ENCODE data around the gene PTPRC. TPM values are rescaled to one million over a fixed set of nuclear protein-coding genes. Genes with fewer than 3 reads are reported as not detected.

Gene PTPRC
- total RNA-seq, 1 experiment from 2014 or later: not detected

DNA sequence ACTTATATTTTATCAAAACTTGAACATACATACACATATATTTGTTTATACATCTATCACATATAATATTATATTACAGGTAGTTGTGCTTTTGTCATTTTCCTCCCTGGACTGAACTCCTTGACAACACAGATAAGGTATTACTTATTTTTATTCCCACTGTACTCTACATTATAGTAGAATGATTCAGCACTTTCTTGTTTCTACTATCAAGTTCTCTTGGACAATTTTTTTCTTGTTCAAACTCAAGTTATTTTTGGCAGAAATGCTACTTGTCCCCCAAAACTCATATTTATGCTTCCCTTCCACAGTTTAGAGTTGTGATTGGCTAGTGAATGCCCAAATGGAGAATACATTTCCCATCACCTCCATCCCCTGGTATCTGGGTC, 10.8 kb upstream of the PTPRC start:
- no peaks in the 10 kb centered on the region for H3K36me3 ChIP-seq (ENCODE audit: insufficient read depth, low read length, poor library complexity, severe bottlenecking)

DNA sequence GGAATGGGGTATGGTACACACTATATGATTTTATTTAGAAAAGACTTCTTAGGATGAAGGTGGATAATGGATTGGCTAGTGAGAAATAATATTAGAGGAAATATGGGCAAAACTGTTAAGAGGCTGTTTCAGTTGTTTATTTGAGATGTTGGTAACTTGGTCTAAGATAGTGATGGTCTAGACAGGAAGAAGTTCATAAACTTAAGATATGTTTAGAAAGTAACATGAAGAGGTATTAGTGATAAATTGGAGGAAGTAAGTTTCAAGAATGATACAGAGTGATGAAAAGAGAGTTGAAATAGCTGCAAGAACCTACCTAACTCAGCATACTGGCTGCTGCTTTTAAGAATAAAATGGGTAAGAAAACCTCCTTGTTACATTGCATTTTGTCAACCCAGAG, 9.2 kb upstream of the PTPRC start:
- intact Hi-C loops (cut with micrococcal nuclease; ENCODE audit: unreplicated experiment): no loop called here
- no peaks in the 10 kb centered on the region for H3K27me3 ChIP-seq (replicated peaks; ENCODE audit: insufficient read depth, low read depth, low read length, poor library complexity)
- H3K4me1 ChIP-seq (ENCODE audit: insufficient read depth, low read length, poor library complexity, severe bottlenecking): no peaks in the 10 kb centered on the region
- H3K27ac ChIP-seq (ENCODE audit: low read depth, low read length, poor library complexity, severe bottlenecking): no peak overlapping the region
- TF ChIP-seq EZH2 (IDR thresholded peaks at IDR 0.05; ENCODE audit: borderline replicate concordance, low read depth, low read length, poor library complexity, severe bottlenecking): no peak
- TF ChIP-seq, protein P1, sequence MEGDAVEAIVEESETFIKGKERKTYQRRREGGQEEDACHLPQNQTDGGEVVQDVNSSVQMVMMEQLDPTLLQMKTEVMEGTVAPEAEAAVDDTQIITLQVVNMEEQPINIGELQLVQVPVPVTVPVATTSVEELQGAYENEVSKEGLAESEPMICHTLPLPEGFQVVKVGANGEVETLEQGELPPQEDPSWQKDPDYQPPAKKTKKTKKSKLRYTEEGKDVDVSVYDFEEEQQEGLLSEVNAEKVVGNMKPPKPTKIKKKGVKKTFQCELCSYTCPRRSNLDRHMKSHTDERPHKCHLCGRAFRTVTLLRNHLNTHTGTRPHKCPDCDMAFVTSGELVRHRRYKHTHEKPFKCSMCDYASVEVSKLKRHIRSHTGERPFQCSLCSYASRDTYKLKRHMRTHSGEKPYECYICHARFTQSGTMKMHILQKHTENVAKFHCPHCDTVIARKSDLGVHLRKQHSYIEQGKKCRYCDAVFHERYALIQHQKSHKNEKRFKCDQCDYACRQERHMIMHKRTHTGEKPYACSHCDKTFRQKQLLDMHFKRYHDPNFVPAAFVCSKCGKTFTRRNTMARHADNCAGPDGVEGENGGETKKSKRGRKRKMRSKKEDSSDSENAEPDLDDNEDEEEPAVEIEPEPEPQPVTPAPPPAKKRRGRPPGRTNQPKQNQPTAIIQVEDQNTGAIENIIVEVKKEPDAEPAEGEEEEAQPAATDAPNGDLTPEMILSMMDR (conservative IDR thresholded peaks at IDR 0.05; ENCODE audit: low read depth, low read length): no peak
- no peak for DNase-seq (ENCODE audit: low spot score)
- ChIA-PET CTCF (no interaction called here), POLR2A (ENCODE audit: low non-redundant PET) (no interaction called here)
- H3K9me3 ChIP-seq (ENCODE audit: low read depth, low read length, poor library complexity, severe bottlenecking): no peaks in the 10 kb centered on the region
- H3K4me3 ChIP-seq (ENCODE audit: low read depth, low read length, poor library complexity, severe bottlenecking): no peak overlapping the region
- BruUV-seq (replicated peaks): no TSS peak
- H3K36me3 ChIP-seq (ENCODE audit: insufficient read depth, low read length, poor library complexity, severe bottlenecking): no peaks in the 10 kb centered on the region

More for the DNA sequence above, 10.8 kb upstream of the PTPRC start:
- intact Hi-C loops (cut with micrococcal nuclease; ENCODE audit: unreplicated experiment): no loop called here
- no peak overlapping the region for H3K4me3 ChIP-seq (ENCODE audit: low read depth, low read length, poor library complexity, severe bottlenecking)
- POLR2A ChIA-PET (ENCODE audit: low non-redundant PET): no interaction called here
- CTCF ChIA-PET: no interaction called here
- H3K27ac ChIP-seq (ENCODE audit: low read depth, low read length, poor library complexity, severe bottlenecking): no peak overlapping the region
- DNase-seq (ENCODE audit: low spot score): no peak
- TF ChIP-seq, protein P1 (conservative IDR thresholded peaks at IDR 0.05; ENCODE audit: low read depth, low read length): no peak
- no peak for TF ChIP-seq EZH2 (IDR thresholded peaks at IDR 0.05; ENCODE audit: borderline replicate concordance, low read depth, low read length, poor library complexity, severe bottlenecking)
- H3K27me3 ChIP-seq (replicated peaks; ENCODE audit: insufficient read depth, low read depth, low read length, poor library complexity): no peaks in the 10 kb centered on the region
- H3K9me3 ChIP-seq (ENCODE audit: low read depth, low read length, poor library complexity, severe bottlenecking): no peaks in the 10 kb centered on the region
- BruUV-seq (replicated peaks): no TSS peak
- no peaks in the 10 kb centered on the region for H3K4me1 ChIP-seq (ENCODE audit: insufficient read depth, low read length, poor library complexity, severe bottlenecking)

DNA sequence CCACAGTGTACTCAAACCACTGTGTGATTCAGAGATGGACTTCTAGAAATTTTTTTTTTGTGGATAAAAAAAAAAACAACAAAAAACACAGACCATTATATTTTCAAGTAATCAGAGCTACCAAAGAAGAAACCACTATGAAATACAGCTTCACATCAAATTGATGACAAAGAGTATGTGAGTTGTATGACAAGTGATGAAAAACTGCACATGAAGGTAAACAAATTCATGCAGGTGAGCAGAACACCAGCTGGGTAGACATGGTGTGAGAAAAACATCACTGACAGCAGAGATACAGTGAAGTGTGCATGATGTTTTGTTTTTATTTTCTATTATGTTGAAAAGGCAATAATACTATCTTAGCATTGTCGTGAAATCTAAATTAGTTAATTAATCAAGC, 8.0 kb upstream of the PTPRC start:
- H3K4me1 ChIP-seq (ENCODE audit: insufficient read depth, low read length, poor library complexity, severe bottlenecking): no peaks in the 10 kb centered on the region
- TF ChIP-seq, protein P1 (conservative IDR thresholded peaks at IDR 0.05; ENCODE audit: low read depth, low read length): no peak
- no peak for TF ChIP-seq EZH2 (IDR thresholded peaks at IDR 0.05; ENCODE audit: borderline replicate concordance, low read depth, low read length, poor library complexity, severe bottlenecking)
- CTCF ChIA-PET: no interaction called here
- H3K27me3 ChIP-seq (replicated peaks; ENCODE audit: insufficient read depth, low read depth, low read length, poor library complexity): no peaks in the 10 kb centered on the region
- intact Hi-C loops (cut with micrococcal nuclease; ENCODE audit: unreplicated experiment): no loop called here
- DNase-seq (ENCODE audit: low spot score): no peak
- H3K27ac ChIP-seq (ENCODE audit: low read depth, low read length, poor library complexity, severe bottlenecking): no peak overlapping the region
- H3K4me3 ChIP-seq (ENCODE audit: low read depth, low read length, poor library complexity, severe bottlenecking): no peak overlapping the region
- no peaks in the 10 kb centered on the region for H3K36me3 ChIP-seq (ENCODE audit: insufficient read depth, low read length, poor library complexity, severe bottlenecking)
- no peaks in the 10 kb centered on the region for H3K9me3 ChIP-seq (ENCODE audit: low read depth, low read length, poor library complexity, severe bottlenecking)
- BruUV-seq (replicated peaks): no TSS peak
- POLR2A ChIA-PET (ENCODE audit: low non-redundant PET): no interaction called here

Data from A673 (cell line).